WTC11 (cell line): ENCODE data around the gene INO80D. TPM values are rescaled to one million over a fixed set of nuclear protein-coding genes. Genes with fewer than 3 reads are reported as not detected.
A peak's percentile ranks its signal among the peaks of the same experiment; 100 is the strongest.

Source experiments
- ATAC-seq: fragments of 200-7000 bp; cut with Tn5 transposase; 2 replicates; pipeline ENCODE4 v1.10.0; 2021; ENCODE audit warnings: mild to moderate bottlenecking, moderate library complexity
- CTCF ChIA-PET: fragments of 300-600 bp; sonication (Branson Sonifier 250); formaldehyde crosslinking; loops from one replicate; lab custom pipeline; 2021; ENCODE audit warnings: antibody characterized with exemption; lab: Charles Lee
- POLR2A ChIA-PET: fragments of 350-600 bp; sonication (Branson Sonifier 250); formaldehyde crosslinking; loops from one replicate; lab custom pipeline; 2021; ENCODE audit warnings: antibody characterized with exemption; lab: Charles Lee
- DNase-seq: peaks from one replicate; pipeline ENCODE4 v3.0.0; 2021; ENCODE audit warnings: low spot score
- H3K27ac Mint-ChIP-seq: 2 replicates; pipeline ENCODE4 v1.8.0; 2021; ENCODE audit warnings: mixed read lengths
- H3K27me3 Mint-ChIP-seq: 2 replicates; pipeline ENCODE4 v1.8.0; 2021; ENCODE audit warnings: low read depth, mild to moderate bottlenecking, moderate library complexity, mixed read lengths
- H3K36me3 Mint-ChIP-seq: 2 replicates; pipeline ENCODE4 v1.8.0; 2021; ENCODE audit warnings: mixed read lengths
- H3K4me1 Mint-ChIP-seq: 2 replicates; pipeline ENCODE4 v1.8.0; 2022; ENCODE audit warnings: mixed read lengths
- H3K4me3 Mint-ChIP-seq: 2 replicates; pipeline ENCODE4 v1.8.0; 2021; ENCODE audit warnings: mild to moderate bottlenecking, moderate library complexity, mixed read lengths
- H3K9me3 Mint-ChIP-seq: 2 replicates; pipeline ENCODE4 v1.8.0; 2021; ENCODE audit warnings: mixed read lengths
- AR ChIP-seq: fragments of 250-450 bp; sonication (Bioruptor Pico); IDR thresholded peaks from 2 replicates; pipeline ENCODE4 v1.9.0; 2021; ENCODE audit warnings: mild to moderate bottlenecking
- ATF1 ChIP-seq: sonication (generic); formaldehyde crosslinking; IDR thresholded peaks from 2 replicates; pipeline ENCODE4 v1.8.1; 2023; ENCODE audit warnings: mild to moderate bottlenecking, moderate library complexity, missing genetic modification reagents
- E2F4 ChIP-seq: sonication (generic); formaldehyde crosslinking; IDR thresholded peaks from 2 replicates; pipeline ENCODE4 v1.8.1; 2022; ENCODE audit warnings: low read depth, mild to moderate bottlenecking, moderate library complexity, missing genetic modification reagents, borderline replicate concordance
- IRF2 ChIP-seq: sonication (generic); formaldehyde crosslinking; IDR thresholded peaks from 2 replicates; pipeline ENCODE4 v1.8.0; 2022; ENCODE audit warnings: low read depth, missing genetic modification reagents, borderline replicate concordance
- PRRX2 ChIP-seq: fragments of 250-450 bp; sonication (Bioruptor Pico); IDR thresholded peaks from 2 replicates; pipeline ENCODE4 v1.8.0; 2021; ENCODE audit warnings: mild to moderate bottlenecking
- ZBTB21 ChIP-seq: sonication (generic); formaldehyde crosslinking; IDR thresholded peaks from 2 replicates; pipeline ENCODE4 v1.8.1; 2023; ENCODE audit warnings: mild to moderate bottlenecking, missing genetic modification reagents, borderline replicate concordance
- ZNF121 ChIP-seq: sonication (generic); formaldehyde crosslinking; IDR thresholded peaks from 2 replicates; pipeline ENCODE4 v1.8.0; 2023; ENCODE audit warnings: missing genetic modification reagents
- ZSCAN18 ChIP-seq: fragments of 250-450 bp; sonication (Bioruptor Pico); IDR thresholded peaks from 2 replicates; pipeline ENCODE4 v2.1.2; 2022; ENCODE audit warnings: mild to moderate bottlenecking, moderate library complexity
- total RNA-seq: library from RNA; stranded (reverse); gene quantifications from 3 replicates; pipeline ENCODE4 v1.2.3, GENCODE V29; 2021
- TF ChIP-seq, protein P1 (sequence below): sonication (generic); formaldehyde crosslinking; IDR thresholded peaks from 2 replicates; pipeline ENCODE4 v1.8.0; 2022; ENCODE audit warnings: mild to moderate bottlenecking, missing genetic modification reagents
- TF ChIP-seq, protein P2 (sequence below): sonication (generic); formaldehyde crosslinking; IDR thresholded peaks from 2 replicates; pipeline ENCODE4 v1.8.0; 2023; ENCODE audit warnings: mild to moderate bottlenecking, missing genetic modification reagents
- TF ChIP-seq, protein P3 (sequence below): sonication (generic); formaldehyde crosslinking; IDR thresholded peaks from 2 replicates; pipeline ENCODE4 v1.8.0; 2023; ENCODE audit warnings: missing genetic modification reagents, mild to moderate bottlenecking, borderline replicate concordance
- TF ChIP-seq, protein P4 (sequence below): sonication (generic); formaldehyde crosslinking; IDR thresholded peaks from 2 replicates; pipeline ENCODE4 v1.8.1; 2023; ENCODE audit warnings: mild to moderate bottlenecking, missing genetic modification reagents

Gene INO80D
- total RNA-seq, 1 experiment from 2014 or later: 30.9 TPM

DNA sequence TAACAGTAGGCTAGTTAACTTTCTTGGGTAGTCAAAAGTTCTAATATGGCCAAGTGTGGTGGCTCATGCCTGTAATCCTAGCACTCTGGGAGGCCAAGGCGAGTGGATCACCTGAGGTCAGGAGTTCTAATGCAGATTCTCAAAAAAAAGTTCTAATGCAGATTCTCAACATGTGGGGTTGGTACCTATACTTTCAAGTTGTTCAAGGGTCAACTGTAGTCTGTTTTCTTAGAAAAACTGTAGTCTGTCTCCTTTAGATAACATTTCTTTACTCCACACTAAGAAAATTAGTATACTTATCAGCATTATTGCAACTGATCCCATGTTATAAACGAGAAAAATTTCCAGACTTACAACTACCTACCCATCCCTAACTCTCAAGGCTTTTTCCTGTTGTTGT, 16.6 kb downstream of the INO80D start (continued):
- TF ChIP-seq E2F4 (CRISPR knock-in tag) (no peak), IRF2 (CRISPR knock-in tag) (no peak)
- TF ChIP-seq, all 79 proteins: peak for 0

- peak overlapping the region; percentile 38; the same call in 1 of the 2 replicates for H3K27ac Mint-ChIP-seq
- H3K9me3 Mint-ChIP-seq: no peaks in the 10 kb centered on the region
- TF ChIP-seq ZNF121 (CRISPR knock-in tag) (peak; percentile 82), PRRX2 (no peak)
- TF ChIP-seq, protein P1, sequence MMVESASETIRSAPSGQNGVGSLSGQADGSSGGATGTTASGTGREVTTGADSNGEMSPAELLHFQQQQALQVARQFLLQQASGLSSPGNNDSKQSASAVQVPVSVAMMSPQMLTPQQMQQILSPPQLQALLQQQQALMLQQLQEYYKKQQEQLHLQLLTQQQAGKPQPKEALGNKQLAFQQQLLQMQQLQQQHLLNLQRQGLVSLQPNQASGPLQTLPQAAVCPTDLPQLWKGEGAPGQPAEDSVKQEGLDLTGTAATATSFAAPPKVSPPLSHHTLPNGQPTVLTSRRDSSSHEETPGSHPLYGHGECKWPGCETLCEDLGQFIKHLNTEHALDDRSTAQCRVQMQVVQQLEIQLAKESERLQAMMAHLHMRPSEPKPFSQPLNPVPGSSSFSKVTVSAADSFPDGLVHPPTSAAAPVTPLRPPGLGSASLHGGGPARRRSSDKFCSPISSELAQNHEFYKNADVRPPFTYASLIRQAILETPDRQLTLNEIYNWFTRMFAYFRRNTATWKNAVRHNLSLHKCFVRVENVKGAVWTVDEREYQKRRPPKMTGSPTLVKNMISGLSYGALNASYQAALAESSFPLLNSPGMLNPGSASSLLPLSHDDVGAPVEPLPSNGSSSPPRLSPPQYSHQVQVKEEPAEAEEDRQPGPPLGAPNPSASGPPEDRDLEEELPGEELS (CRISPR knock-in tag): no peak
- TF ChIP-seq, protein P2, sequence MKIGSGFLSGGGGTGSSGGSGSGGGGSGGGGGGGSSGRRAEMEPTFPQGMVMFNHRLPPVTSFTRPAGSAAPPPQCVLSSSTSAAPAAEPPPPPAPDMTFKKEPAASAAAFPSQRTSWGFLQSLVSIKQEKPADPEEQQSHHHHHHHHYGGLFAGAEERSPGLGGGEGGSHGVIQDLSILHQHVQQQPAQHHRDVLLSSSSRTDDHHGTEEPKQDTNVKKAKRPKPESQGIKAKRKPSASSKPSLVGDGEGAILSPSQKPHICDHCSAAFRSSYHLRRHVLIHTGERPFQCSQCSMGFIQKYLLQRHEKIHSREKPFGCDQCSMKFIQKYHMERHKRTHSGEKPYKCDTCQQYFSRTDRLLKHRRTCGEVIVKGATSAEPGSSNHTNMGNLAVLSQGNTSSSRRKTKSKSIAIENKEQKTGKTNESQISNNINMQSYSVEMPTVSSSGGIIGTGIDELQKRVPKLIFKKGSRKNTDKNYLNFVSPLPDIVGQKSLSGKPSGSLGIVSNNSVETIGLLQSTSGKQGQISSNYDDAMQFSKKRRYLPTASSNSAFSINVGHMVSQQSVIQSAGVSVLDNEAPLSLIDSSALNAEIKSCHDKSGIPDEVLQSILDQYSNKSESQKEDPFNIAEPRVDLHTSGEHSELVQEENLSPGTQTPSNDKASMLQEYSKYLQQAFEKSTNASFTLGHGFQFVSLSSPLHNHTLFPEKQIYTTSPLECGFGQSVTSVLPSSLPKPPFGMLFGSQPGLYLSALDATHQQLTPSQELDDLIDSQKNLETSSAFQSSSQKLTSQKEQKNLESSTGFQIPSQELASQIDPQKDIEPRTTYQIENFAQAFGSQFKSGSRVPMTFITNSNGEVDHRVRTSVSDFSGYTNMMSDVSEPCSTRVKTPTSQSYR (CRISPR knock-in tag): no peak
- CTCF ChIA-PET: interaction anchor here (1.4 kb wide), 1 partner anchor 18 kb away, joined by 3 read pairs; the partner anchor contains the start of gene INO80D
- ATAC-seq (no peak), DNase-seq (no peak)
- H3K36me3 Mint-ChIP-seq: no peaks in the 10 kb centered on the region; the same call in none of the 2 replicates
- POLR2A ChIA-PET: interaction anchor here (0.6 kb wide), 1 partner anchor 20 kb away, joined by 4 read pairs; no protein-coding TSS in a partner anchor
- no peak overlapping the region for H3K4me3 Mint-ChIP-seq
- peaks cover 29% of the 10 kb centered on the region for H3K4me1 Mint-ChIP-seq
- no peaks in the 10 kb centered on the region for H3K27me3 Mint-ChIP-seq
Measured at GRCh38 chr2:206068207-206068606, 17.8 kb downstream of the INO80D start.

DNA sequence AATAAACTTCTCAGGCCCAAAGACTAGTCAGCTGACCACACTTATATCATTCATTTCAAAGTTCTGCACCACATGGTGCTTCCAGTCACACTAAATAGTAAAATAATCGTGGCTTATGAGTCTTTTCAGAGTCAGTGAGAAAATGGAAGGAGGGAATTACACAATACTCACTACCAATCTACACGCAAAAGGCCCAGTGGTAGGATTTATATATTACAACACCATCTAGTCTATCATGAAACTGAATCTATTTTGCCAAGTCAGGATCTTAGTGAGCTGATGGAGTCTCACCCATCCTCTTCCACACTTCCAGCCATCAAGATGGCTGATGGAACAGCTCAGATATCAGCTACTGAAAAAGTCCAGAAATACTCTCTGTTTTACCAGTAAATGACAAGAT, 21.9 kb downstream of the INO80D start:
- POLR2A ChIA-PET: interaction anchor here (0.6 kb wide), 1 partner anchor 27 kb away, joined by 5 read pairs; no protein-coding TSS in a partner anchor
- peaks cover 17% of the 10 kb centered on the region for H3K36me3 Mint-ChIP-seq
- TF ChIP-seq, protein P3, sequence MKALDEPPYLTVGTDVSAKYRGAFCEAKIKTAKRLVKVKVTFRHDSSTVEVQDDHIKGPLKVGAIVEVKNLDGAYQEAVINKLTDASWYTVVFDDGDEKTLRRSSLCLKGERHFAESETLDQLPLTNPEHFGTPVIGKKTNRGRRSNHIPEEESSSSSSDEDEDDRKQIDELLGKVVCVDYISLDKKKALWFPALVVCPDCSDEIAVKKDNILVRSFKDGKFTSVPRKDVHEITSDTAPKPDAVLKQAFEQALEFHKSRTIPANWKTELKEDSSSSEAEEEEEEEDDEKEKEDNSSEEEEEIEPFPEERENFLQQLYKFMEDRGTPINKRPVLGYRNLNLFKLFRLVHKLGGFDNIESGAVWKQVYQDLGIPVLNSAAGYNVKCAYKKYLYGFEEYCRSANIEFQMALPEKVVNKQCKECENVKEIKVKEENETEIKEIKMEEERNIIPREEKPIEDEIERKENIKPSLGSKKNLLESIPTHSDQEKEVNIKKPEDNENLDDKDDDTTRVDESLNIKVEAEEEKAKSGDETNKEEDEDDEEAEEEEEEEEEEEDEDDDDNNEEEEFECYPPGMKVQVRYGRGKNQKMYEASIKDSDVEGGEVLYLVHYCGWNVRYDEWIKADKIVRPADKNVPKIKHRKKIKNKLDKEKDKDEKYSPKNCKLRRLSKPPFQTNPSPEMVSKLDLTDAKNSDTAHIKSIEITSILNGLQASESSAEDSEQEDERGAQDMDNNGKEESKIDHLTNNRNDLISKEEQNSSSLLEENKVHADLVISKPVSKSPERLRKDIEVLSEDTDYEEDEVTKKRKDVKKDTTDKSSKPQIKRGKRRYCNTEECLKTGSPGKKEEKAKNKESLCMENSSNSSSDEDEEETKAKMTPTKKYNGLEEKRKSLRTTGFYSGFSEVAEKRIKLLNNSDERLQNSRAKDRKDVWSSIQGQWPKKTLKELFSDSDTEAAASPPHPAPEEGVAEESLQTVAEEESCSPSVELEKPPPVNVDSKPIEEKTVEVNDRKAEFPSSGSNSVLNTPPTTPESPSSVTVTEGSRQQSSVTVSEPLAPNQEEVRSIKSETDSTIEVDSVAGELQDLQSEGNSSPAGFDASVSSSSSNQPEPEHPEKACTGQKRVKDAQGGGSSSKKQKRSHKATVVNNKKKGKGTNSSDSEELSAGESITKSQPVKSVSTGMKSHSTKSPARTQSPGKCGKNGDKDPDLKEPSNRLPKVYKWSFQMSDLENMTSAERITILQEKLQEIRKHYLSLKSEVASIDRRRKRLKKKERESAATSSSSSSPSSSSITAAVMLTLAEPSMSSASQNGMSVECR: no peak
- TF ChIP-seq AR (no peak), ZSCAN18 (no peak), ZBTB21 (CRISPR knock-in tag) (no peak), ATF1 (CRISPR knock-in tag) (no peak)
- TF ChIP-seq, protein P4, sequence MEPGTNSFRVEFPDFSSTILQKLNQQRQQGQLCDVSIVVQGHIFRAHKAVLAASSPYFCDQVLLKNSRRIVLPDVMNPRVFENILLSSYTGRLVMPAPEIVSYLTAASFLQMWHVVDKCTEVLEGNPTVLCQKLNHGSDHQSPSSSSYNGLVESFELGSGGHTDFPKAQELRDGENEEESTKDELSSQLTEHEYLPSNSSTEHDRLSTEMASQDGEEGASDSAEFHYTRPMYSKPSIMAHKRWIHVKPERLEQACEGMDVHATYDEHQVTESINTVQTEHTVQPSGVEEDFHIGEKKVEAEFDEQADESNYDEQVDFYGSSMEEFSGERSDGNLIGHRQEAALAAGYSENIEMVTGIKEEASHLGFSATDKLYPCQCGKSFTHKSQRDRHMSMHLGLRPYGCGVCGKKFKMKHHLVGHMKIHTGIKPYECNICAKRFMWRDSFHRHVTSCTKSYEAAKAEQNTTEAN (CRISPR knock-in tag): no peak

More for the DNA sequence above, 21.9 kb downstream of the INO80D start:
- Mint-ChIP-seq H3K4me3 (no peak overlapping the region), H3K27ac (peak overlapping the region; percentile 8), H3K27me3 (no peaks in the 10 kb centered on the region), H3K9me3 (no peaks in the 10 kb centered on the region), H3K4me1 (peaks cover 15% of the 10 kb centered on the region)
- no peak for DNase-seq
- no peak for ATAC-seq
- CTCF ChIA-PET: no interaction called here
